Measurements from ENCODE around the gene REXO4. TPM values are rescaled to one million over a fixed set of nuclear protein-coding genes. Genes with fewer than 3 reads are reported as not detected.

Gene REXO4
- total and polyA plus RNA-seq, 9 of the 15 experiments (the other 6 are each of a cell fraction or from before 2014, with no cell fraction given): 3.4 to 72.9 (median 31.1) TPM

GRCh38 chr9:133356391-133357091 is 61.3 kb downstream of the REXO4 start, which contains the start of the genes SURF1 and SURF2 (continued):
- TF ChIP-seq ATF1 (CRISPR knock-in tag; IDR thresholded peaks at IDR 0.05) (no peak), ATF1 (tag; IDR thresholded peaks at IDR 0.05) (peak; percentile 29; the same call in 1 of the 2 replicates), PHF20 (IDR thresholded peaks at IDR 0.05; ENCODE audit: partially characterized antibody) (peak; percentile 77), ID3 (CRISPR knock-in tag; IDR thresholded peaks at IDR 0.05) (no peak), ID3 (tag; IDR thresholded peaks at IDR 0.05) (no peak), MAFK (IDR thresholded peaks at IDR 0.05; ENCODE audit: low read length) (no peak), POLR2A (conservative IDR thresholded peaks at IDR 0.05) (peak; percentile 79), ZNF318 (IDR thresholded peaks at IDR 0.05; ENCODE audit: borderline replicate concordance in 1 of 2, low read depth in 1 of 2) (no peak), TFAP4 (CRISPR knock-in tag; IDR thresholded peaks at IDR 0.05; ENCODE audit: borderline replicate concordance) (peak; percentile 40), POLR2B (IDR thresholded peaks at IDR 0.05; ENCODE audit: low read depth, partially characterized antibody) (peak; percentile 66), CHAMP1 (IDR thresholded peaks at IDR 0.05) (no peak), STAT5A (IDR thresholded peaks at IDR 0.05; ENCODE audit: borderline replicate concordance, low read length) (no peak), ZFP91 (CRISPR knock-in tag; IDR thresholded peaks at IDR 0.05) (no peak), TGIF2 (CRISPR knock-in tag; IDR thresholded peaks at IDR 0.05) (0 out of 2 replicates have a peak, but pooled peaks have one; percentile 56)
